GM21717 (cell line): ENCODE measurements around the gene CCDC182.

ENCODE experiments used
- ATAC-seq: cut with Tn5 transposase; IDR thresholded peaks from one replicate; pipeline ENCODE4 v1.9.1; 2021; ENCODE audit warnings: mild to moderate bottlenecking, moderate library complexity; ENCODE audit not compliant: unreplicated experiment

CCDC182 gene

GRCh38 chr17:57757735-57758134 is 12.6 kb upstream of the CCDC182 start:
- no peak for ATAC-seq

- no peak for ATAC-seq
These were observed 11.9 kb upstream of the CCDC182 start for GRCh38 chr17:57756951-57757350.

GRCh38 chr17:57755480-57756070 is 10.5 kb upstream of the CCDC182 start:
- no peak for ATAC-seq

GRCh38 chr17:57752031-57752905 is 7.2 kb upstream of the CCDC182 start:
- no peak for ATAC-seq

GRCh38 chr17:57751348-57751971 is 6.4 kb upstream of the CCDC182 start:
- no peak for ATAC-seq

GRCh38 chr17:57750895-57751294 is 5.8 kb upstream of the CCDC182 start:
- ATAC-seq: no peak

- ATAC-seq: no peak
These were observed 5.2 kb upstream of the CCDC182 start for GRCh38 chr17:57750109-57750871.

- no peak for ATAC-seq
These were observed 4.6 kb upstream of the CCDC182 start for GRCh38 chr17:57749701-57750100.

- no peak for ATAC-seq
These were observed 2.3 kb upstream of the CCDC182 start for GRCh38 chr17:57747221-57748017.

- no peak for ATAC-seq
These were observed 1.1 kb upstream of the CCDC182 start for GRCh38 chr17:57746221-57746620.

GRCh38 chr17:57744195-57745170 is 616 bp downstream of the CCDC182 start:
- ATAC-seq: no peak

GRCh38 chr17:57740235-57740528 is 4.9 kb downstream of the CCDC182 start:
- ATAC-seq: no peak

- no peak for ATAC-seq
These were observed 5.5 kb downstream of the CCDC182 start for GRCh38 chr17:57739402-57740234.

GRCh38 chr17:57737450-57737849 is 7.6 kb downstream of the CCDC182 start:
- ATAC-seq: no peak

GRCh38 chr17:57735707-57736106 is 9.4 kb downstream of the CCDC182 start:
- ATAC-seq: no peak

GRCh38 chr17:57735230-57735629 is 9.9 kb downstream of the CCDC182 start:
- ATAC-seq: no peak

GRCh38 chr17:57733085-57733484 is 12.0 kb downstream of the CCDC182 start:
- no peak for ATAC-seq

GRCh38 chr17:57732062-57732461 is 13.0 kb downstream of the CCDC182 start:
- no peak for ATAC-seq
